Inflammatory macrophage treated with lipopolysaccharide for 4 hours (primary cell): ENCODE data around the gene OR51F1.
"Not testable (repeated sequence)": the region's sequence is repeated elsewhere in the genome, so short reads cannot be mapped to it uniquely, and the experiment has no call there.

Experiments
- DNase-seq: peaks from one replicate; pipeline ENCODE4 v3.0.0-alpha.2; 2020

OR51F1 gene

GRCh38 chr11:4769838-4770237, at the start of gene OR51F1:
TSS of gene OR51F1 (minus strand) at chr11:4769938. CDS start at chr11:4769938, 0 bp downstream.
- no peak for DNase-seq

- DNase-seq = no peak
Observed at GRCh38 chr11:4809246-4809645, 39.5 kb upstream of the OR51F1 start.

GRCh38 chr11:4808476-4808875, 38.7 kb upstream of the OR51F1 start:
- DNase-seq = no peak

GRCh38 chr11:4804280-4804679, 34.5 kb upstream of the OR51F1 start, which contains the start of gene OR52R1:
TSS of gene OR52R1 (minus strand) at chr11:4804380. CDS start at chr11:4804380, 0 bp downstream.
- DNase-seq = no peak

- not testable (repeated sequence) for DNase-seq
Observed at GRCh38 chr11:4801316-4801715, 31.6 kb upstream of the OR51F1 start.

GRCh38 chr11:4798427-4799183, 28.9 kb upstream of the OR51F1 start:
- no peak for DNase-seq

- no peak for DNase-seq
Observed at GRCh38 chr11:4797206-4797605, 27.5 kb upstream of the OR51F1 start.

- no peak for DNase-seq
Observed at GRCh38 chr11:4782454-4782853, 12.7 kb upstream of the OR51F1 start.

GRCh38 chr11:4768094-4768493, 1.6 kb downstream of the OR51F1 start:
- DNase-seq = no peak

- DNase-seq = no peak
Observed at GRCh38 chr11:4766420-4767043, 3.2 kb downstream of the OR51F1 start.

GRCh38 chr11:4763096-4763495, 6.6 kb downstream of the OR51F1 start:
- DNase-seq = no peak

GRCh38 chr11:4751201-4751600, 18.5 kb downstream of the OR51F1 start:
- DNase-seq = no peak

GRCh38 chr11:4748438-4748837, 21.3 kb downstream of the OR51F1 start:
- DNase-seq = no peak

GRCh38 chr11:4740735-4741134, 29.0 kb downstream of the OR51F1 start:
- no peak for DNase-seq

GRCh38 chr11:4727171-4727570, 42.6 kb downstream of the OR51F1 start:
- DNase-seq = no peak

- not testable (repeated sequence) for DNase-seq
Observed at GRCh38 chr11:4722616-4723534, 46.9 kb downstream of the OR51F1 start.
